Measurements from ENCODE around the gene GPC5.

GPC5 gene

GRCh38 chr13:92135509-92135908 lies 737.1 kb downstream of the GPC5 start:
- TF ChIP-seq, protein P1, sequence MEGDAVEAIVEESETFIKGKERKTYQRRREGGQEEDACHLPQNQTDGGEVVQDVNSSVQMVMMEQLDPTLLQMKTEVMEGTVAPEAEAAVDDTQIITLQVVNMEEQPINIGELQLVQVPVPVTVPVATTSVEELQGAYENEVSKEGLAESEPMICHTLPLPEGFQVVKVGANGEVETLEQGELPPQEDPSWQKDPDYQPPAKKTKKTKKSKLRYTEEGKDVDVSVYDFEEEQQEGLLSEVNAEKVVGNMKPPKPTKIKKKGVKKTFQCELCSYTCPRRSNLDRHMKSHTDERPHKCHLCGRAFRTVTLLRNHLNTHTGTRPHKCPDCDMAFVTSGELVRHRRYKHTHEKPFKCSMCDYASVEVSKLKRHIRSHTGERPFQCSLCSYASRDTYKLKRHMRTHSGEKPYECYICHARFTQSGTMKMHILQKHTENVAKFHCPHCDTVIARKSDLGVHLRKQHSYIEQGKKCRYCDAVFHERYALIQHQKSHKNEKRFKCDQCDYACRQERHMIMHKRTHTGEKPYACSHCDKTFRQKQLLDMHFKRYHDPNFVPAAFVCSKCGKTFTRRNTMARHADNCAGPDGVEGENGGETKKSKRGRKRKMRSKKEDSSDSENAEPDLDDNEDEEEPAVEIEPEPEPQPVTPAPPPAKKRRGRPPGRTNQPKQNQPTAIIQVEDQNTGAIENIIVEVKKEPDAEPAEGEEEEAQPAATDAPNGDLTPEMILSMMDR (IDR thresholded peaks at IDR 0.05; ENCODE audit: insufficient read depth, low read length, poor library complexity, severe bottlenecking) = no peak
- Histone ChIP-seq H3K4me3 (replicated peaks; ENCODE audit: low read depth, low read length) (no peak overlapping the region), H3K36me3 (ENCODE audit: control insufficient read depth, insufficient read depth, low read length) (no peaks in the 10 kb centered on the region), H3K27me3 (replicated peaks; ENCODE audit: control insufficient read depth, insufficient read depth, low read length) (no peaks in the 10 kb centered on the region)
- DNase-seq (ENCODE audit: extremely low read depth, insufficient read length) = no peak

- Histone ChIP-seq H3K36me3 (ENCODE audit: control insufficient read depth, insufficient read depth, low read length) (no peaks in the 10 kb centered on the region), H3K27me3 (replicated peaks; ENCODE audit: control insufficient read depth, insufficient read depth, low read length) (no peaks in the 10 kb centered on the region), H3K4me3 (replicated peaks; ENCODE audit: low read depth, low read length) (no peak overlapping the region)
- TF ChIP-seq, protein P1 (IDR thresholded peaks at IDR 0.05; ENCODE audit: insufficient read depth, low read length, poor library complexity, severe bottlenecking) = no peak
- no peak for DNase-seq (ENCODE audit: extremely low read depth, insufficient read length)
Measured at GRCh38 chr13:92136449-92137155, 738.2 kb downstream of the GPC5 start.

- H3K4me3 ChIP-seq (replicated peaks; ENCODE audit: low read depth, low read length) = no peak overlapping the region
- no peak for DNase-seq (ENCODE audit: extremely low read depth, insufficient read length)
- TF ChIP-seq, protein P1 (IDR thresholded peaks at IDR 0.05; ENCODE audit: insufficient read depth, low read length, poor library complexity, severe bottlenecking) = no peak
- no peaks in the 10 kb centered on the region for H3K36me3 ChIP-seq (ENCODE audit: control insufficient read depth, insufficient read depth, low read length)
- no peaks in the 10 kb centered on the region for H3K27me3 ChIP-seq (replicated peaks; ENCODE audit: control insufficient read depth, insufficient read depth, low read length)
Measured at GRCh38 chr13:92137520-92137919, 739.1 kb downstream of the GPC5 start.

DNA sequence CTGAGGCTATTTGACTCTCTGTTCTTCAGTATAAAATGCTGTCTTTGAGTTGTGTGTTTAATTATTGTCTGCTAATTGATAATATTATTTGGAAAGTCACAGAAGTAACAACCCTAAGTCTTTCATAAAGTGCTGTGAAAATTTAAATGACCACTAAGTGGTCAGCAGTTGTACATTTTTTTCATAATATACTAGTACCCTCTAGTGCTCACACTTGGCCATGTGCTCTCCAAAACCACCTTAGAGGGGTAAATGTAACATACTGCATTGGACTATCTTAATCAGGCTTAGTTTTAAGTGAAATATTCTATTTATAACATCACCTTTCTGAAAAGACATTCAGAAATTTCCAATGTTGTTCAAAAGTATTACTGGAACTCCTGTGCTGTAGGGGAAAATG lies 745.3 kb downstream of the GPC5 start:
- H3K4me3 ChIP-seq (replicated peaks; ENCODE audit: low read depth, low read length) = no peak overlapping the region
- no peak for DNase-seq (ENCODE audit: extremely low read depth, insufficient read length)
- TF ChIP-seq, protein P1 (IDR thresholded peaks at IDR 0.05; ENCODE audit: insufficient read depth, low read length, poor library complexity, severe bottlenecking) = no peak
- no peaks in the 10 kb centered on the region for H3K27me3 ChIP-seq (replicated peaks; ENCODE audit: control insufficient read depth, insufficient read depth, low read length)
- no peaks in the 10 kb centered on the region for H3K36me3 ChIP-seq (ENCODE audit: control insufficient read depth, insufficient read depth, low read length)

DNA sequence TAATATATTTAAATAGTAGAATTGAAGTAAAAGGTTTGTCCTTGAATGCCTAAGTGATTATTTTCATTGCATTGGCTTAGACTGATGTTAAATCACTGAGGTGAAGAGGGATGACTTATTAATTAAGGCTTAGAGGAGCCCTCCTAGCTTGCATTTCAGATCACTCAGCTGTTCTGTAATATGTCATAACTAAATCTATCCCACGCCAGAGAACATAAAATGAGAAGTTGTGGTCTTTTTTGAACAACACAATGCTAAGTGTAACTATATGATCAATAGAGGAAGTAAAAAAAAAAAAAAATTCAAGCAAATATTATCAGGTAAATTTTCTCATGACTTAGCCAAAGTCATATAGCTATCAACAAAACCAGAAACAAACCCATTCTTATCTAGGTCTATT lies 752.2 kb downstream of the GPC5 start:
- Histone ChIP-seq H3K27me3 (replicated peaks; ENCODE audit: control insufficient read depth, insufficient read depth, low read length) (no peaks in the 10 kb centered on the region), H3K36me3 (ENCODE audit: control insufficient read depth, insufficient read depth, low read length) (no peaks in the 10 kb centered on the region)
- DNase-seq (ENCODE audit: extremely low read depth, insufficient read length) = no peak

More for the DNA sequence above, 752.2 kb downstream of the GPC5 start:
- TF ChIP-seq, protein P1 (IDR thresholded peaks at IDR 0.05; ENCODE audit: insufficient read depth, low read length, poor library complexity, severe bottlenecking) = no peak
- no peak overlapping the region for H3K4me3 ChIP-seq (replicated peaks; ENCODE audit: low read depth, low read length)

Data from GM06990 (cell line).